HL-60 (cell line): ENCODE results near the gene FRZB.

Experiments used
- CTCF ChIP-seq: IDR thresholded peaks from one replicate; pipeline ENCODE4 v1.5.1; 2011; ENCODE audit warnings: low read length, control low read depth, inconsistent platforms; ENCODE audit not compliant: insufficient read depth
- GABPA ChIP-seq: IDR thresholded peaks from 2 replicates; pipeline ENCODE4 v1.6.1; 2012; ENCODE audit warnings: low read depth
- REST ChIP-seq: IDR thresholded peaks from 2 replicates; pipeline ENCODE4 v1.6.1; 2012; ENCODE audit warnings: low read depth; ENCODE audit not compliant: insufficient replicate concordance

DNA sequence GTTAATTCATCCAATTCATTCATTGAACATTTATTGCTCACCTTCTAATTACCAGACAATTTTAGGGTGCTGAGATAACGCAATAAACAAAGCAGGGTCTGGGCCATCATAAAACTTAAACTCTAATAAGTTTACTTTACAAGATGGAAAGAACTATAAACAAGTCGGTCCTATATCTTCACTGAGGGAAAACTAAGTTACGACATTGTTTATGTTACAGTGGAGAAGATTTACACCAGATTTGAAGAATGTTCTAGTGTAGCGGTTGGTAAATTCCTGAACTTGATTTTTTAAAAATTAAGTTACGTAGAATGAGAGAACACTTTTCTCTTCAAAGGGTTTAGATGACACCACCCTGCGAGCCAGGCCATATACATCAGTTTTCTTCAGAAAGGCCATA, 20.7 kb upstream of the FRZB start:
- TF ChIP-seq CTCF (no peak), GABPA (no peak), REST (no peak)
